HAP-1 (cell line): ENCODE results near the gene NHERF1.

Source experiments
- DNase-seq, 2 experiments: peaks; one replicate each; pipeline ENCODE4 v3.0.0-alpha.2; 2016 to 2020; ENCODE audit warnings: low spot score in 2 of 2
- H3K27me3 ChIP-seq: fragments of 250-450 bp; sonication (Bioruptor Pico); 2 replicates; pipeline ENCODE4 v1.5.1; 2020; ENCODE audit warnings: low read depth, mild to moderate bottlenecking, moderate library complexity
- H3K36me3 ChIP-seq: fragments of 250-450 bp; sonication (Bioruptor Pico); replicated peaks from 2 replicates; pipeline ENCODE4 v1.5.1; 2020; ENCODE audit warnings: mild to moderate bottlenecking
- H3K4me1 ChIP-seq: fragments of 250-450 bp; sonication (Bioruptor Pico); 2 replicates; pipeline ENCODE4 v1.5.1; 2020; ENCODE audit warnings: mild to moderate bottlenecking
- H3K4me3 ChIP-seq: fragments of 250-450 bp; sonication (Bioruptor Pico); 2 replicates; pipeline ENCODE4 v1.5.1; 2020; ENCODE audit warnings: mild to moderate bottlenecking, moderate library complexity
- H3K9me3 ChIP-seq: fragments of 250-450 bp; sonication (Bioruptor Pico); 2 replicates; pipeline ENCODE4 v1.5.1; 2020; ENCODE audit warnings: mild to moderate bottlenecking, moderate library complexity
- in situ Hi-C: fragments of 300-500 bp; cut with MboI; formaldehyde crosslinking; loops from 3 replicates; pipeline ENCODE4 v1.14.3; 2020; ENCODE audit warnings: low sequenced_read_pairs, inconsistent platforms, mixed read lengths

The NHERF1 gene

GRCh38 chr17:74738051-74738996 is 10.1 kb upstream of the NHERF1 start:
- Histone ChIP-seq H3K9me3 (no peaks in the 10 kb centered on the region), H3K36me3 (no peaks in the 10 kb centered on the region), H3K4me1 (peaks cover 3% of the 10 kb centered on the region; the same call in 1 of the 2 replicates), H3K4me3 (no peak overlapping the region), H3K27me3 (peaks cover 31% of the 10 kb centered on the region)
- in situ Hi-C loops = no loop called here
- DNase-seq = no peak

GRCh38 chr17:74739227-74739831 is 9.1 kb upstream of the NHERF1 start:
- Histone ChIP-seq H3K4me1 (peaks cover 3% of the 10 kb centered on the region; the same call in 1 of the 2 replicates), H3K4me3 (no peak overlapping the region), H3K9me3 (no peaks in the 10 kb centered on the region), H3K36me3 (no peaks in the 10 kb centered on the region), H3K27me3 (peaks cover 31% of the 10 kb centered on the region)
- in situ Hi-C loops = no loop called here
- no peak for DNase-seq

GRCh38 chr17:74740173-74740572 is 8.3 kb upstream of the NHERF1 start:
- DNase-seq = no peak
- Histone ChIP-seq H3K27me3 (peaks cover 31% of the 10 kb centered on the region), H3K9me3 (no peaks in the 10 kb centered on the region), H3K4me1 (peaks cover 3% of the 10 kb centered on the region; the same call in 1 of the 2 replicates), H3K4me3 (no peak overlapping the region), H3K36me3 (no peaks in the 10 kb centered on the region)
- in situ Hi-C loops = loop anchor here (5.0 kb wide), 1 partner anchor 127 kb away; no protein-coding TSS in a partner anchor

GRCh38 chr17:74740641-74741387 is 7.6 kb upstream of the NHERF1 start:
- peaks cover 3% of the 10 kb centered on the region; the same call in 1 of the 2 replicates for H3K4me1 ChIP-seq
- in situ Hi-C loops = loop anchor here (5.0 kb wide), 1 partner anchor 126 kb away; no protein-coding TSS in a partner anchor
- H3K36me3 ChIP-seq = no peaks in the 10 kb centered on the region
- no peak overlapping the region for H3K4me3 ChIP-seq
- peaks cover 27% of the 10 kb centered on the region for H3K27me3 ChIP-seq
- DNase-seq = no peak
- no peaks in the 10 kb centered on the region for H3K9me3 ChIP-seq

GRCh38 chr17:74742153-74742515 is 6.3 kb upstream of the NHERF1 start:
- in situ Hi-C loops = loop anchor here (5.0 kb wide), 1 partner anchor 125 kb away; no protein-coding TSS in a partner anchor

GRCh38 chr17:74742978-74743545 is 5.4 kb upstream of the NHERF1 start:
- no peaks in the 10 kb centered on the region for H3K4me1 ChIP-seq
- H3K27me3 ChIP-seq = peaks cover 9% of the 10 kb centered on the region
- no peak overlapping the region for H3K4me3 ChIP-seq
- H3K36me3 ChIP-seq = no peaks in the 10 kb centered on the region
- no peaks in the 10 kb centered on the region for H3K9me3 ChIP-seq
- DNase-seq = no peak
- in situ Hi-C loops = loop anchor here (5.0 kb wide), 1 partner anchor 124 kb away; no protein-coding TSS in a partner anchor

More at GRCh38 chr17:74742153-74742515, 6.3 kb upstream of the NHERF1 start:
- Histone ChIP-seq H3K27me3 (peaks cover 19% of the 10 kb centered on the region), H3K4me1 (peaks cover 3% of the 10 kb centered on the region; the same call in 1 of the 2 replicates), H3K36me3 (no peaks in the 10 kb centered on the region), H3K4me3 (no peak overlapping the region), H3K9me3 (no peaks in the 10 kb centered on the region)
- DNase-seq = no peak

- DNase-seq = no peak
- Histone ChIP-seq H3K4me1 (no peaks in the 10 kb centered on the region), H3K9me3 (no peaks in the 10 kb centered on the region), H3K36me3 (no peaks in the 10 kb centered on the region), H3K27me3 (0 out of 2 replicates have a peak, but pooled peaks cover 2% of the 10 kb centered on the region), H3K4me3 (no peak overlapping the region)
- in situ Hi-C loops = loop anchor here (5.0 kb wide), 1 partner anchor 124 kb away; no protein-coding TSS in a partner anchor
Observed at GRCh38 chr17:74743755-74744154, 4.7 kb upstream of the NHERF1 start.

- no peak overlapping the region for H3K4me3 ChIP-seq
- in situ Hi-C loops = loop anchor here (5.0 kb wide), 1 partner anchor 123 kb away; no protein-coding TSS in a partner anchor
Observed at GRCh38 chr17:74744349-74744713, 4.1 kb upstream of the NHERF1 start.

GRCh38 chr17:74744714-74745547 is 3.5 kb upstream of the NHERF1 start:
- in situ Hi-C loops = loop anchor here (5.0 kb wide), 1 partner anchor 122 kb away; no protein-coding TSS in a partner anchor
- DNase-seq = peak; percentile 53 to 86
- Histone ChIP-seq H3K4me1 (no peaks in the 10 kb centered on the region), H3K36me3 (no peaks in the 10 kb centered on the region), H3K4me3 (no peak overlapping the region), H3K27me3 (no peaks in the 10 kb centered on the region), H3K9me3 (no peaks in the 10 kb centered on the region)

More at GRCh38 chr17:74744349-74744713, 4.1 kb upstream of the NHERF1 start:
- no peaks in the 10 kb centered on the region for H3K9me3 ChIP-seq
- H3K4me1 ChIP-seq = no peaks in the 10 kb centered on the region
- H3K27me3 ChIP-seq = no peaks in the 10 kb centered on the region
- H3K36me3 ChIP-seq = no peaks in the 10 kb centered on the region
- no peak for DNase-seq

- Histone ChIP-seq H3K4me3 (no peak overlapping the region), H3K9me3 (no peaks in the 10 kb centered on the region), H3K36me3 (no peaks in the 10 kb centered on the region), H3K27me3 (no peaks in the 10 kb centered on the region), H3K4me1 (0 out of 2 replicates have a peak, but pooled peaks cover 4% of the 10 kb centered on the region)
- in situ Hi-C loops = no loop called here
- no peak for DNase-seq
Observed at GRCh38 chr17:74745548-74746177, 2.8 kb upstream of the NHERF1 start.

GRCh38 chr17:74746376-74746775 is 2.1 kb upstream of the NHERF1 start:
- in situ Hi-C loops = no loop called here
- Histone ChIP-seq H3K9me3 (no peaks in the 10 kb centered on the region), H3K36me3 (no peaks in the 10 kb centered on the region), H3K4me3 (no peak overlapping the region), H3K4me1 (0 out of 2 replicates have a peak, but pooled peaks cover 4% of the 10 kb centered on the region), H3K27me3 (no peaks in the 10 kb centered on the region)
- no peak for DNase-seq

GRCh38 chr17:74746922-74747321 is 1.5 kb upstream of the NHERF1 start:
- Histone ChIP-seq H3K36me3 (no peaks in the 10 kb centered on the region), H3K4me3 (no peak overlapping the region), H3K4me1 (0 out of 2 replicates have a peak, but pooled peaks cover 4% of the 10 kb centered on the region), H3K9me3 (no peaks in the 10 kb centered on the region), H3K27me3 (no peaks in the 10 kb centered on the region)
- in situ Hi-C loops = no loop called here
- DNase-seq = no peak
